HCT116 (cell line): ENCODE measurements around the gene EPHX1. TPM values are rescaled to one million over a fixed set of nuclear protein-coding genes. Genes with fewer than 3 reads are reported as not detected.
A peak's percentile ranks its signal among the peaks of the same experiment; 100 is the strongest.
"Not testable (repeated sequence)": the region's sequence is repeated elsewhere in the genome, so short reads cannot be mapped to it uniquely, and the experiment has no call there.

Source experiments
- ATAC-seq: fragments of 200-7000 bp; cut with Tn5 transposase; 2 replicates; pipeline ENCODE4 v1.9.1; 2020; ENCODE audit warnings: mild to moderate bottlenecking, moderate library complexity
- BruUV-seq: library from RNA; stranded (reverse); fragments of 400-500 nt; replicated peaks from 2 replicates; lab custom pipeline; 2021; lab: Mats Ljungman, UMichigan
- CTCF ChIA-PET: fragments of 300-600 bp; sonication (Branson Sonifier 250); formaldehyde crosslinking; loops from one replicate; lab custom pipeline; 2021; ENCODE audit warnings: antibody characterized with exemption; lab: Charles Lee
- POLR2A ChIA-PET: fragments of 300-600, 350-600 bp; sonication (Branson Sonifier 250); formaldehyde crosslinking; loops from one replicate; lab custom pipeline; 2021; ENCODE audit warnings: antibody characterized with exemption; lab: Charles Lee
- RAD21 ChIA-PET, 2 experiments: fragments of 300-600 bp; sonication (Branson Sonifier 250); formaldehyde crosslinking; loops; one replicate each; lab custom pipeline; 2023; ENCODE audit warnings: low total read pairs in 2 of 2; ENCODE audit not compliant: uncharacterized antibody in 2 of 2, unreplicated experiment in 2 of 2, low non-redundant PET in 1 of 2; lab: Charles Lee
- DNase-seq: peaks from one replicate; pipeline ENCODE4 v3.0.0-alpha.2; 2010; ENCODE audit warnings: low read depth, low spot score
- H2AFZ ChIP-seq: fragments of 200-600 bp; shearing (Covaris generic), sonication (generic); 2 replicates; pipeline ENCODE4 v1.6.1; 2017; ENCODE audit warnings: low read depth, mixed run types, mixed read lengths, antibody characterized with exemption, low read length; ENCODE audit not compliant: poor library complexity, severe bottlenecking
- H3K27ac ChIP-seq: 2 replicates; pipeline ENCODE4 v1.5.1; 2012; ENCODE audit warnings: low read depth, low read length
- H3K27me3 ChIP-seq: fragments of 200-600 bp; sonication (generic); 2 replicates; pipeline ENCODE4 v1.6.1; 2016; ENCODE audit warnings: mixed run types, low read length, mixed read lengths; ENCODE audit not compliant: insufficient read depth
- H3K36me3 ChIP-seq, 2 experiments: fragments of 200-500 bp in 1 of 2; fragments of 200-600 bp in 1 of 2; sonication (Bioruptor generic) in 1 of 2; sonication (generic) in 1 of 2; 2 replicates each; pipeline versions ENCODE4 v1.5.1 to v1.6.1; 2014 to 2016; ENCODE audit warnings: low read length in 2 of 2, inconsistent platforms in 1 of 2, mixed read lengths in 1 of 2, mixed run types in 1 of 2; ENCODE audit not compliant: insufficient read depth in 2 of 2, control insufficient read depth in 1 of 2
- H3K4me1 ChIP-seq, 2 experiments: fragments of 200-600 bp in 1 of 2; sonication (generic) in 1 of 2; 2 replicates each; pipeline versions ENCODE4 v1.5.1 to v1.6.1; 2012 to 2017; ENCODE audit warnings: low read length in 2 of 2, inconsistent platforms in 1 of 2, mild to moderate bottlenecking in 1 of 2, mixed read lengths in 1 of 2, mixed run types in 1 of 2, moderate library complexity in 1 of 2; ENCODE audit not compliant: insufficient read depth in 2 of 2, control insufficient read depth in 1 of 2
- H3K4me2 ChIP-seq: fragments of 200-600 bp; sonication (generic); 2 replicates; pipeline ENCODE4 v1.6.1; 2017; ENCODE audit warnings: mixed run types, low read length, mixed read lengths
- H3K4me3 ChIP-seq, 2 experiments: fragments of 200-600 bp in 1 of 2; sonication (generic) in 1 of 2; replicated peaks in 1 of 2; 2 replicates each; pipeline ENCODE4 v1.5.1; 2011 to 2016; ENCODE audit warnings: low read length in 2 of 2, control low read depth in 1 of 2, low read depth in 1 of 2, mild to moderate bottlenecking in 1 of 2, mixed read lengths in 1 of 2, mixed run types in 1 of 2
- H3K79me2 ChIP-seq: fragments of 200-600 bp; sonication (generic); 2 replicates; pipeline ENCODE4 v1.6.1; 2017; ENCODE audit warnings: mild to moderate bottlenecking, mixed run types, low read length, moderate library complexity, mixed read lengths; ENCODE audit not compliant: insufficient read depth
- H3K9ac ChIP-seq: fragments of 200-600 bp; sonication (generic); 2 replicates; pipeline ENCODE4 v1.6.1; 2016; ENCODE audit warnings: low read length, mixed read lengths
- H3K9me2 ChIP-seq: fragments of 200-600 bp; sonication (generic), shearing (Covaris generic); 2 replicates; pipeline ENCODE4 v1.6.1; 2017; ENCODE audit warnings: mixed run types, mild to moderate bottlenecking, moderate library complexity; ENCODE audit not compliant: insufficient read depth
- H3K9me3 ChIP-seq, 2 experiments: fragments of 200-500 bp in 1 of 2; fragments of 200-600 bp in 1 of 2; sonication (Bioruptor generic) in 1 of 2; sonication (generic) in 1 of 2; 2 replicates each; pipeline ENCODE4 v1.6.1; 2014 to 2017; ENCODE audit warnings: low read length in 2 of 2, mixed read lengths in 2 of 2, inconsistent platforms in 1 of 2, low read depth in 1 of 2, mild to moderate bottlenecking in 1 of 2, mixed run types in 1 of 2, moderate library complexity in 1 of 2; ENCODE audit not compliant: control insufficient read depth in 1 of 2, insufficient read depth in 1 of 2
- H4K20me1 ChIP-seq: fragments of 200-600 bp; sonication (generic), shearing (Covaris generic); 2 replicates; pipeline ENCODE4 v1.6.1; 2017; ENCODE audit warnings: mixed run types, mild to moderate bottlenecking, moderate library complexity; ENCODE audit not compliant: insufficient read depth
- ATF3 ChIP-seq: IDR thresholded peaks from 2 replicates; pipeline ENCODE4 v1.6.1; 2012
- CEBPB ChIP-seq: IDR thresholded peaks from 2 replicates; pipeline ENCODE4 v1.6.1; 2012; ENCODE audit warnings: low read depth
- EGR1 ChIP-seq: IDR thresholded peaks from 2 replicates; pipeline ENCODE4 v1.6.1; 2012; ENCODE audit warnings: low read depth
- MAX ChIP-seq: IDR thresholded peaks from 2 replicates; pipeline ENCODE4 v1.6.1; 2012
- RAD21 ChIP-seq: IDR thresholded peaks from 2 replicates; pipeline ENCODE4 v1.6.1; 2012; ENCODE audit warnings: low read depth, mild to moderate bottlenecking
- SIN3A ChIP-seq: IDR thresholded peaks from 2 replicates; pipeline ENCODE4 v1.6.1; 2012; ENCODE audit warnings: low read depth
- TCF7L2 ChIP-seq: IDR thresholded peaks from 2 replicates; pipeline ENCODE4 v1.7.0; 2011; ENCODE audit warnings: borderline replicate concordance, inconsistent platforms; ENCODE audit not compliant: insufficient read depth, insufficient read length; ENCODE audit errors: extremely low read depth
- YY1 ChIP-seq: IDR thresholded peaks from 2 replicates; pipeline ENCODE4 v1.6.1; 2011; ENCODE audit warnings: low read length, low read depth, moderate library complexity, mild to moderate bottlenecking; ENCODE audit not compliant: insufficient replicate concordance; ENCODE audit errors: extremely low read depth
- ZFX ChIP-seq: fragments of 450-650 bp; IDR thresholded peaks from 2 replicates; pipeline ENCODE4 v1.6.1; 2017
- intact Hi-C: fragments of 100-400 bp; cut with micrococcal nuclease; formaldehyde crosslinking; loops from 2 replicates; pipeline ENCODE4 v1.10.0; 2022
- total RNA-seq: library from RNA; stranded (reverse); gene quantifications from one replicate; pipeline ENCODE4 v1.2.1, GENCODE V29; 2021; ENCODE audit not compliant: unreplicated experiment
- TF ChIP-seq, protein P1 (sequence below), 3 experiments: fragments of 200-600 bp in 1 of 3; sonication (generic) in 1 of 3; IDR thresholded peaks in 2 of 3; conservative IDR thresholded peaks in 1 of 3; 2 replicates each; pipeline ENCODE4 v1.5.1; 2012 to 2017; ENCODE audit warnings: low read depth in 2 of 3, low read length in 2 of 3, antibody characterized with exemption in 1 of 3, borderline replicate concordance in 1 of 3, control low read depth in 1 of 3, mild to moderate bottlenecking in 1 of 3, mixed read lengths in 1 of 3, mixed run types in 1 of 3, moderate library complexity in 1 of 3; ENCODE audit not compliant: insufficient read depth in 1 of 3

Gene EPHX1
- total RNA-seq, 1 experiment from 2014 or later = 44.6 TPM

GRCh38 chr1:225808136-225808535, 1.8 kb upstream of the EPHX1 start:
- Histone ChIP-seq H3K9ac (no peak overlapping the region), H3K9me2 (no peaks in the 10 kb centered on the region)
- no peak for DNase-seq
- TF ChIP-seq MAX = no peak
- no peak for TF ChIP-seq RAD21
- TF ChIP-seq ATF3 = no peak
- no peak for TF ChIP-seq CEBPB
- TF ChIP-seq EGR1 = no peak
- TF ChIP-seq ZFX = no peak
- no peak for TF ChIP-seq YY1
- TF ChIP-seq SIN3A = no peak
- no peak for TF ChIP-seq TCF7L2
- TF ChIP-seq, protein P1, sequence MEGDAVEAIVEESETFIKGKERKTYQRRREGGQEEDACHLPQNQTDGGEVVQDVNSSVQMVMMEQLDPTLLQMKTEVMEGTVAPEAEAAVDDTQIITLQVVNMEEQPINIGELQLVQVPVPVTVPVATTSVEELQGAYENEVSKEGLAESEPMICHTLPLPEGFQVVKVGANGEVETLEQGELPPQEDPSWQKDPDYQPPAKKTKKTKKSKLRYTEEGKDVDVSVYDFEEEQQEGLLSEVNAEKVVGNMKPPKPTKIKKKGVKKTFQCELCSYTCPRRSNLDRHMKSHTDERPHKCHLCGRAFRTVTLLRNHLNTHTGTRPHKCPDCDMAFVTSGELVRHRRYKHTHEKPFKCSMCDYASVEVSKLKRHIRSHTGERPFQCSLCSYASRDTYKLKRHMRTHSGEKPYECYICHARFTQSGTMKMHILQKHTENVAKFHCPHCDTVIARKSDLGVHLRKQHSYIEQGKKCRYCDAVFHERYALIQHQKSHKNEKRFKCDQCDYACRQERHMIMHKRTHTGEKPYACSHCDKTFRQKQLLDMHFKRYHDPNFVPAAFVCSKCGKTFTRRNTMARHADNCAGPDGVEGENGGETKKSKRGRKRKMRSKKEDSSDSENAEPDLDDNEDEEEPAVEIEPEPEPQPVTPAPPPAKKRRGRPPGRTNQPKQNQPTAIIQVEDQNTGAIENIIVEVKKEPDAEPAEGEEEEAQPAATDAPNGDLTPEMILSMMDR (IDR thresholded peaks at IDR 0.05 in 2 of 3, conservative IDR thresholded peaks at IDR 0.05 in 1 of 3; ENCODE audit: borderline replicate concordance in 1 of 3, insufficient read depth in 1 of 3, low read depth in 2 of 3, low read length in 2 of 3) = no peak
- TF ChIP-seq, all 23 proteins: peak for 0
- Histone ChIP-seq H2AFZ (no peak overlapping the region), H3K9me3 (no peaks in the 10 kb centered on the region), H3K4me2 (no peak overlapping the region), H3K4me3 (no peak overlapping the region), H3K27ac (no peak overlapping the region), H3K79me2 (no peaks in the 10 kb centered on the region), H3K36me3 (no peaks in the 10 kb centered on the region), H4K20me1 (no peaks in the 10 kb centered on the region), H3K4me1 (peaks cover 7 to 17% of the 10 kb centered on the region in 2 experiments), H3K27me3 (no peaks in the 10 kb centered on the region)
- no TSS peak for BruUV-seq
- ATAC-seq = no peak
- intact Hi-C loops = no loop called here
- ChIA-PET RAD21 (no interaction called here), CTCF (no interaction called here), POLR2A (no interaction called here)

DNA sequence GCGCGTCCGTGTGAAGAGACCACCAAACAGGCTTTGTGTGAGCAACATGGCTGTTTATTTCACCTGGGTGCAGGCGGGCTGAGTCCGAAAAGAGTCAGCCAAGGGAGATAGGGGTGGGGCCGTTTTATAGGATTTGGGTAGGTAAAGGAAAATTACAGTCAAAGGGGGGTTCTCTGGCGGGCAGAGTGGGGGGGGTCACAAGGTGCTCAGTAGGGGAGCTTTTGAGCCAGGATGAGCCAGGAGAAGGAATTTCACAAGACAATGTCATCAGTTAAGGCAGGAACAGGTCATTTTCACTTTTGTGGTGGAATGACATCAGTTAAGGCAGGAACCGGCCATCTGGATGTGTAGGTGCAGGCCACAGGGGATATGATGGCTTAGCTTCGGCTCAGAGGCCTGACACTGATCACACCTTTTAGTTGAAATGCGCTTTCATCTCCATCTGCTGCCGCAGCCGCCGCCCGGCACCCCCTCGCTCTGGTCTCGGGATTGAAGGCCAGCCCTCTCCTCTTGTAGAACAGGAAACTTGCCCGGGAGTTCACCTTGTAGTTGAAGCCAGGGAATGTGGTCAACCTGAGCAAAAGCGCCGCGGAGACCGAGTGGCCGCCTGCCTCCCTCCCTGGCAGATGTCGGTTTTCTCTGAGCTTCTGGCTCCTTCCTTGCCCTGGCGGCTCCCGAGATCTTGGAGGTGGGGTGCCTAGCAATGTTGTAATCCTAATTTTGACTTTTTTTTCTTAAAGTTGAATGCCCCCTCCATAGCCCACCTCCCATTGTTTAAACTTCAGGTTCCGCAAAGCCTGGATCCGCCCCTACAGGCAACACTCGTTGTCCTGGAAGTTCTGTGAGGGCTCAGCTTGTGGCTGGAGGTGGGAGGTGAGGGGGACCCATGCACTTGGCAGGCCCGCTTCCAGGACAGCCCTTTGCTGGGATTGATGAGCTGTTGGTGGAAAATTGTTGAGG, 935 bp downstream of the EPHX1 start:
- peaks cover 13 to 25% of the 10 kb centered on the region in 2 experiments for H3K4me1 ChIP-seq
- intact Hi-C loops = loop anchor here (1.0 to 5.0 kb wide), 2 partner anchors 71 to 165 kb away; partner anchors contain the start of gene TMEM63A
- H2AFZ ChIP-seq = not testable (repeated sequence)

More for the DNA sequence above, 935 bp downstream of the EPHX1 start:
- H3K4me2 ChIP-seq = peak overlapping the region; percentile 85
- ATAC-seq, H3K79me2 ChIP-seq, H3K36me3 ChIP-seq, H4K20me1 ChIP-seq, H3K9me3 ChIP-seq, H3K27me3 ChIP-seq, H3K9me2 ChIP-seq, CTCF ChIA-PET, DNase-seq: not testable (repeated sequence)
- ChIA-PET RAD21 (interaction anchor here in 1 of 2 experiments (0.5 kb wide), 1 partner anchor 141 kb away, joined by 9 read pairs; no protein-coding TSS in a partner anchor), POLR2A (interaction anchor here (1.0 to 1.9 kb wide), 2 partner anchors 33 to 386 kb away, joined by 3 to 7 read pairs; partner anchors contain the start of gene SRP9)
- peak overlapping the region; percentile 66 to 67 for H3K4me3 ChIP-seq
- H3K27ac ChIP-seq = peak overlapping the region; percentile 69
- H3K9ac ChIP-seq = peak overlapping the region; percentile 72
- BruUV-seq = TSS peak; percentile 67
